Activated CD8-positive, alpha-beta T cell treated with anti-CD3 and anti-CD28 coated beads, Interleukin-2, amount 10 ng/mL, durations not matched to agents 7 days and 5 days (primary cell): Measurements from ENCODE around the gene COL9A3. TPM values are rescaled to one million over a fixed set of nuclear protein-coding genes. Genes with fewer than 3 reads are reported as not detected.

Source experiments
- ATAC-seq: fragments of 150-1000 bp; cut with Tn5 transposase; one replicate; pipeline ENCODE4 v1.10.0; 2021; ENCODE audit warnings: moderate library complexity
- CTCF ChIA-PET: fragments of 350-600 bp; sonication (Branson Sonifier 250); formaldehyde crosslinking; loops from one replicate; lab custom pipeline; 2021; ENCODE audit warnings: antibody characterized with exemption; lab: Charles Lee
- POLR2A ChIA-PET: fragments of 350-600 bp; sonication (Branson Sonifier 250); formaldehyde crosslinking; loops from one replicate; lab custom pipeline; 2021; ENCODE audit warnings: antibody characterized with exemption; lab: Charles Lee
- DNase-seq: peaks from one replicate; pipeline ENCODE4 v3.0.0-alpha.2; 2020
- H3K27ac Mint-ChIP-seq: one replicate; pipeline ENCODE4 v1.8.0; 2021; ENCODE audit warnings: mild to moderate bottlenecking, mixed read lengths
- H3K27me3 Mint-ChIP-seq: one replicate; pipeline ENCODE4 v1.8.0; 2021; ENCODE audit warnings: low read depth, mixed read lengths
- H3K36me3 Mint-ChIP-seq: one replicate; pipeline ENCODE4 v1.8.0; 2021; ENCODE audit warnings: low read depth, mixed read lengths
- H3K4me1 Mint-ChIP-seq: one replicate; pipeline ENCODE4 v1.8.0; 2021; ENCODE audit warnings: low read depth, mixed read lengths
- H3K4me3 Mint-ChIP-seq: one replicate; pipeline ENCODE4 v1.8.0; 2021; ENCODE audit warnings: mild to moderate bottlenecking, mixed read lengths
- H3K9me3 Mint-ChIP-seq: one replicate; pipeline ENCODE4 v1.8.0; 2022; ENCODE audit warnings: mixed read lengths; ENCODE audit not compliant: insufficient read depth
- total RNA-seq, 2 experiments: library from RNA; stranded (reverse); gene quantifications; one replicate each; pipeline ENCODE4 v1.2.3, GENCODE V29; 2021

The COL9A3 gene
- total RNA-seq, 2 experiments from 2014 or later = not detected

DNA sequence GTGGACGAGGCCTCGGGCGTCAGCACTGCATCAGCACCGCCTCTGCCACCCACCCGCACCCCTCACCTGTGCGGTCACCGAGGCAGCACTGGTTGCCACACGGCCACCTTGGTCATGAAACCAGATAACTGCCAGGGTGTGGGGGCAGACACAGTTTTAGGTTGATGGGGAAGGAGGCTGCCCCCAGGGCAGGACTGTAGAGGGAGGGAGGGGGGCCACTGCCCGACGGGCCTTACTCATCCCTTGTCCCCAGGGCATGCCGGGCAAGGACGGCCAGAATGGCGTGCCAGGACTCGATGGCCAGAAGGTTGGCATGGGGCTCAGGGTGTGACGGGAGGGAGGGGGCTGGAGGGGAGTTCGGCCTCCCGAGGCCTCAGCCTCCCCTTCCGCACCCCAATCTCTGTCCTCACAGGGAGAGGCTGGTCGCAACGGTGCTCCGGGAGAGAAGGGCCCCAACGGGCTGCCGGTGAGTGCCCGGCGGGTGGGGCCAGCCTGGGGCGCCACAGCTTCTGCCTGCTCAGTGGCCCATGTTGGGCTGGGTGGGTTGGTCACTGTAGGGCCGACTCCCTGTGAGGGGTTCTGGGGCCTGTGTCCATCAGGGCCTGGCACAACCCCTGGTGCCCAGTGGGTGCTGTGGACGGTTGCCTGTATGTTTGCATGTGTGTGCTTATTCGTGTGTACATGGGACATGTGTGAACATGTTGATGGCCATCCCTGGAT is 11.8 kb downstream of the COL9A3 start:
- Mint-ChIP-seq H3K27me3 (no peaks in the 10 kb centered on the region), H3K4me1 (no peaks in the 10 kb centered on the region), H3K4me3 (no peak overlapping the region), H3K27ac (no peak overlapping the region), H3K9me3 (no peaks in the 10 kb centered on the region), H3K36me3 (no peaks in the 10 kb centered on the region)
- no peak for ATAC-seq
- POLR2A ChIA-PET = no interaction called here
- DNase-seq = no peak
- CTCF ChIA-PET = no interaction called here

DNA sequence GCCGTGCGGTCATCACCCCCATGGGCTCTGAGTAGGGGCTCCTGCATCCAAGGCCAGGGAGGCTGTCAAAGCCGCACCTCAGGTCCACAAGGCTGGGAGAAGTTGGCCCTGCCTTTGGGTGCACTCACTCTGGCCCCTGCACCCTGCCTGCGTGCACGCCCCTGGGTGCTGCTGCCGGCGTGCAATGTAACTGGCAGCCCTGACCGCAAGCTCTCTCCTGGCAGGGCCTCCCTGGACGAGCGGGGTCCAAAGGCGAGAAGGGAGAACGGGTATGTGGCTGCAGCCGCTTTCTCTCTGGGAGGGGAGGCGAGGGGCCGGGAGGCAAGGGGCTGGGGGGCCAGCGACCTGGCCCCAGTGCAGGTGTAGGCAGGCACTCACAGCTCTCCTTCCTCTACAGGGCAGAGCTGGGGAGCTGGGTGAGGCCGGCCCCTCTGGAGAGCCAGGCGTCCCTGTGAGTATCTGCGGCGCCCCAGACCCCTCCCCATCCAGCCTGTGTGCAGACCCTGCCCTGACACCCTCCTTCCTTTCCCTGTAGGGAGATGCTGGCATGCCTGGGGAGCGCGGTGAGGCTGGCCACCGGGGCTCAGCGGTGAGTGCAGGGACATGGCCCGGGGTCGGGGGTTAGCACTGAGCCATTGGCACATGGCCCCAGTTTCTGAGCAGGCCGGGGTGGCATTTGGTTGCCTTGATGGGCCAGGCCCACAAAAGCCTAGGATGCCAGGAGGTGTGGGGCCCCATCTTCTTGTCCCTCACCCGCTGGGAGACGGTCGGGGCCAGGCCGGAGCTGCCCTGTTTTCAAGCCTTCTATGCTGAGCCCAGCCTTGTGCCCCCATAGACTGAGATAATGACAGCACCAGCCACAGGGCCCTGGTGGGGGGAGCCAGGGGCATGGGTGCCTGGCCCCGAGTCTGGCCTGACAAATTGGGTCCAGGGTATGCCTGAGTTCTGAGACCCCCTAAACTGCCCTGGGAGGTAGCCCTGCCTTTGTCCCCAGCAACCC is 12.7 kb downstream of the COL9A3 start:
- no peaks in the 10 kb centered on the region for H3K36me3 Mint-ChIP-seq
- no peaks in the 10 kb centered on the region for H3K27me3 Mint-ChIP-seq
- H3K4me1 Mint-ChIP-seq = no peaks in the 10 kb centered on the region
- DNase-seq (no peak), ATAC-seq (no peak)
- no peak overlapping the region for H3K27ac Mint-ChIP-seq
- H3K9me3 Mint-ChIP-seq = no peaks in the 10 kb centered on the region
- POLR2A ChIA-PET = no interaction called here
- CTCF ChIA-PET = no interaction called here
- no peak overlapping the region for H3K4me3 Mint-ChIP-seq

DNA sequence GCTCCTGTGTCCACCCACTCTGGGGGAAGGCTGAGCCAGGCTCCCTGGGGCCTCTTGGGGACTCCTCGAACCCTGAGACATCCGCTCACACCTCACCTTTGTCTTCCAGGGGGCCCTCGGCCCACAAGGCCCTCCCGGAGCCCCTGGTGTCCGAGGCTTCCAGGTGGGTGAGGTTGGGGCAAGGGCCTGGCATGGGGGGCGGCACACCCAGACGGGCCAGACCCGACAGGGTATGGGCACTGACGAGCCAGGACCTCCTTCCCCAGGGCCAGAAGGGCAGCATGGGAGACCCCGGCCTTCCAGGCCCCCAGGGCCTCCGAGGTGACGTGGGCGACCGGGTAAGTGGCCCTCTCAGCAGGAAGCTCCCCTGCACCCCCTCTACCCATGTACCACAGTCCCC is 13.4 kb downstream of the COL9A3 start:
- Mint-ChIP-seq H3K4me1 (no peaks in the 10 kb centered on the region), H3K27me3 (no peaks in the 10 kb centered on the region), H3K36me3 (no peaks in the 10 kb centered on the region), H3K27ac (no peak overlapping the region), H3K9me3 (no peaks in the 10 kb centered on the region), H3K4me3 (no peak overlapping the region)
- DNase-seq (no peak), ATAC-seq (no peak)
- ChIA-PET POLR2A (no interaction called here), CTCF (no interaction called here)

DNA sequence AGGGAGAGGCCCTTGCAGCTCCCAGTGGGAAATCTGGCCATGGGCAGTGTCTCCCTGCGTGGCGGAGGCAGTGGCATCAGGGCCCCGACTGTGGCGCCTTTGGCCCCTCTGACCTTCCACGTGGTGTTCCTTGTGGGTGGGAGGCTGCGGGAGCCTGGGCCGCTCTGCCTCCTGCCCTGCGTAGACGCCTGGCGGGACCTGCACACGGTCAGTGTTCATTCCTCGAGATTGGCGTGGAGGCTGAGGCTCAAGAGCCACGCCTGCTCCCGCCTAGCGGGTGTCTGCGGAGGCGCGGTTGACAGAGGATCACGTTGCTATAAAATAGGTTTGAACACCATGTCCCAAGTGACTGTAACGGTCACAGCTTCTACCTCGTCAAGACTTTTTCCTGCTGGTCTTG is 14.0 kb downstream of the COL9A3 start:
- no peak overlapping the region for H3K4me3 Mint-ChIP-seq
- H3K4me1 Mint-ChIP-seq = no peaks in the 10 kb centered on the region
- H3K36me3 Mint-ChIP-seq = no peaks in the 10 kb centered on the region
- ChIA-PET CTCF (no interaction called here), POLR2A (no interaction called here)
- H3K27ac Mint-ChIP-seq = no peak overlapping the region
- H3K27me3 Mint-ChIP-seq = no peaks in the 10 kb centered on the region
- DNase-seq (no peak), ATAC-seq (no peak)
- H3K9me3 Mint-ChIP-seq = no peaks in the 10 kb centered on the region

DNA sequence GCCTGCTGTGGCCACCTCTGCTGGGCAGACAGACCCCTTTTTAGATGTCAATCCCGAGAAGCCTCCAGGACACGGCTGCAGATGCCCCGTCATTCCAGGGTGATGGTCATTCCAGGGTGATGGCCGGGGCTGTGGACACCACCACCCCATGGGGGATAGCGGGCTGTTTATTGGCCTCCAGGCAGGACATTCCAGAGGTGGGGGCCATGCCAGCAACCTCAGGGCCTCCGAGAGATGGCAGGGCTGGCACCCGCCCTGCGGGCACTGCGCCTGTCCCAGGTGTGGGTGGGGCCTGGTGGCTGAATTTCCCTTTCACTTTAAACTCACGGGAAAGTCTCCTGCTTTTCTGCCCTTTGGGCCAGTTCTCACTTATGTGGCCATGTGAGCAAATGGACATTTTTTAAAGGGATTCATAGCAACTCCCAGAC is 14.5 kb downstream of the COL9A3 start:
- DNase-seq (no peak), ATAC-seq (no peak)
- Mint-ChIP-seq H3K27ac (no peak overlapping the region), H3K9me3 (no peaks in the 10 kb centered on the region), H3K36me3 (no peaks in the 10 kb centered on the region), H3K4me3 (no peak overlapping the region), H3K27me3 (no peaks in the 10 kb centered on the region), H3K4me1 (no peaks in the 10 kb centered on the region)
- CTCF ChIA-PET = interaction anchor here (0.7 kb wide), 1 partner anchor 23 kb away, joined by 3 read pairs; no protein-coding TSS in a partner anchor
- POLR2A ChIA-PET = interaction anchor here (0.5 kb wide), 1 partner anchor 18 kb away, joined by 3 read pairs; no protein-coding TSS in a partner anchor

DNA sequence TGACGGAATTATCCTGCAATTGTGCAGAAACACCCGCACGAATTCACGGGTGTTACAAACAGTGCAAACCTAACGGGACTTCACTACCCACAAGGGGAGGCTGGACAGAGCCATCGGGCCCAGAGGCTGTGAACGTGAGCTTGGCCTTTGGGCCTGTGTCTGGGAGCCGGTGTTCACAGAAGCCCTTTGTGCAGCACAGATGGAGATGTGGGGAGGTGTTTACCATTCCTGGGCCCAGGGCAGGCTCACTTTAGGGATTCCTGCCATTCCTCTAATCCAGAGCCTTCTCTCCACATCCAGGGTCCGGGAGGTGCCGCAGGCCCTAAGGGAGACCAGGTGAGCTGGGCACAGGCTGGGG is 15.0 kb downstream of the COL9A3 start:
- POLR2A ChIA-PET = interaction anchor here (0.5 kb wide), 1 partner anchor 17 kb away, joined by 3 read pairs; no protein-coding TSS in a partner anchor
- CTCF ChIA-PET = interaction anchor here (0.7 kb wide), 1 partner anchor 23 kb away, joined by 3 read pairs; no protein-coding TSS in a partner anchor
- Mint-ChIP-seq H3K4me1 (no peaks in the 10 kb centered on the region), H3K9me3 (no peaks in the 10 kb centered on the region), H3K36me3 (no peaks in the 10 kb centered on the region), H3K4me3 (no peak overlapping the region), H3K27me3 (no peaks in the 10 kb centered on the region), H3K27ac (no peak overlapping the region)
- DNase-seq (no peak), ATAC-seq (no peak)

DNA sequence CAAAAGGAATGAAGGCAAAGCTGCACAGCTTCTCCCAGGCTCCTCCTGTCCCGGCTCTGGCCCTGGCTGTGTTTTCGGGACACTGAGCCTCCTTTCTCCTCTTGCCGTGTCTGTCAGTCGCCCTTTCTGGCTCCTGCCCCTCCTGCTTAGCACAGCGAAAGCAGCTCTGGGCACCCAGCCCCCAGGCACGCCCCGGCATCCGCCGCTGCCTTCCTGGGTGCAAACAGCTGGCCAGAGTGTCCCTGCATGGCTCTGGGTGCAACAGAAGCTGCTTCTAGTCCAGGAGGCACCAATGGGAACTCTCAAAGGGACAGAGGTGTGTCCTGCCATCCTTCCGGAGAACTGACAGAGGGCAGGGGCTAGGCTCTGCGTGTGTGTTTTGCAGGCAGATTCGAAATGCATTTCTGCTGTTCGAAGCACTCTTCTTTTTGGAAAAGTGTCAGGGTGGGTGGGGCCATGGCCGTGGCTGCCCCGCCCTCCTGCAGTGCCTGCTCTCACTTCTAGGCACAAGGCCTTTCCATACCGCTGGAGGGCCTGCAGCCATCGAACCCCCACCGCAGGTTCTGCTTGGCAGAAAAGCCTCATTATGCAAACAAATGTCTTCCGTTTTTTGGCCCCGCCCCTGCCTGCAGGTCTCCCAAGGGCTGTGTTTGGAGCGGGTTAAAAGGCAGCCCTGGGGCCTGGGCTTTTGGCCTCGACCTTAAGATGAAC is 15.5 kb downstream of the COL9A3 start:
- no peaks in the 10 kb centered on the region for H3K36me3 Mint-ChIP-seq
- H3K27me3 Mint-ChIP-seq = no peaks in the 10 kb centered on the region
- ChIA-PET CTCF (no interaction called here), POLR2A (no interaction called here)
- no peaks in the 10 kb centered on the region for H3K9me3 Mint-ChIP-seq
- no peaks in the 10 kb centered on the region for H3K4me1 Mint-ChIP-seq
- H3K4me3 Mint-ChIP-seq = no peak overlapping the region
- peak; percentile 50 for ATAC-seq
- H3K27ac Mint-ChIP-seq = no peak overlapping the region
- DNase-seq = no peak

DNA sequence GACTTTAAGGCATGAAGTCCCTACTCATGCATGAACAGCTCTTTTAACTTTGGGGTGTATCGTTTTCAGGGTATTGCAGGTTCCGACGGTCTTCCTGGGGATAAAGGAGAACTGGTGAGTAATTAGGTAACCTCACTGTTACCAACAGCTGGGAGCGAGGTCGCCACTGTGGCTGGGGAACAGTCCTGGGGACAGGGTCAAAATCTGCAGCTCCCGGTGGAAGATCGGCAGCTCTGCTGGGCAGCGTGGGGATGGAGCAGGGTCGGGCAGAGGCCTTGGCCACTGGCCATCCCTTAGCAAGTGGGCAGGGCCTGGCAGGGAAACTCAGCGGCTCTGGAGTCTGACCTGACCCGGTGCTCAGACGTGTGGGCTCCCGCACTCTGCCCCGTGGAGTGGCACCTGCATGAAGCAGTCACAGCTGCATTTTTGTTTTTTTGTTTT is 16.1 kb downstream of the COL9A3 start:
- Mint-ChIP-seq H3K4me1 (no peaks in the 10 kb centered on the region), H3K36me3 (no peaks in the 10 kb centered on the region), H3K27me3 (no peaks in the 10 kb centered on the region), H3K27ac (no peak overlapping the region), H3K9me3 (no peaks in the 10 kb centered on the region), H3K4me3 (no peak overlapping the region)
- ATAC-seq (no peak), DNase-seq (no peak)
- CTCF ChIA-PET = no interaction called here
- POLR2A ChIA-PET = no interaction called here

DNA sequence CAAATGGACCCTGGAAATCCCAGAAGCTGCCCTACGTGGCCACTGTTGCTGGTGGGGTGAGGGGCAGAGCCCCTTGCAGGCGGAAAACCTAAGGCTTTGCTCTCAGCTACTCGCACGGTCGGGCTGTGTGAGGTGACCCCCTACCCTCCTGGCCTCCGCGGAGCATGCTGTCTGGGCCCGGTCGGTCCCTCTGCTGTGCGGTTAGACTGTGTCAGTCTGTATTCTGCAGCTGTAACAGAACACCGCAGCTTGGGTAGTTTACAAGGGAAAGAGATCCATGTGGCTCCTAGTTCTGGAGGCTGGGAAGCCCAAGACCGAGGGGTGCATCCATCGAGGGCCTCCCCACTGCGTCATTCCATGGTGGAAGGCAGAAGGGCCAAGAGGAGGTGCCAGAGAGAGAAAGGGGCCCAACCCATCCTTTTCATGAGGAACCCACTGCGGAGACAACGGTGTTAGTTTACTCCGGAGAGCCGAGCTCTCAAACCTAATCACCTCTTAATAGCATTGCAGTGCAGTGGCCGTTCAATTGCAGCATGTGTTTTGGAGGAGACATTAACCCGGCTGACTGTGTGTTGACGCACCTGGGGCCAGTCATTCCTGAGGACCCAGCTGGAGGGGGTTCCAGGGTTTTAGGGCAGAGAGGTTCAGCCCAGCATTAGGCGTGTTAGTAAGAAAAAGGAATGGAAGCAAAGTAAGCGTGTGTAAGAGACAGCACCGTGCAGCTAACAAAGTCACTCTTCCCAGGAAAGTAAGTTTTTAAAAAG is 18.3 kb downstream of the COL9A3 start:
- CTCF ChIA-PET = no interaction called here
- H3K4me3 Mint-ChIP-seq = no peak overlapping the region

DNA sequence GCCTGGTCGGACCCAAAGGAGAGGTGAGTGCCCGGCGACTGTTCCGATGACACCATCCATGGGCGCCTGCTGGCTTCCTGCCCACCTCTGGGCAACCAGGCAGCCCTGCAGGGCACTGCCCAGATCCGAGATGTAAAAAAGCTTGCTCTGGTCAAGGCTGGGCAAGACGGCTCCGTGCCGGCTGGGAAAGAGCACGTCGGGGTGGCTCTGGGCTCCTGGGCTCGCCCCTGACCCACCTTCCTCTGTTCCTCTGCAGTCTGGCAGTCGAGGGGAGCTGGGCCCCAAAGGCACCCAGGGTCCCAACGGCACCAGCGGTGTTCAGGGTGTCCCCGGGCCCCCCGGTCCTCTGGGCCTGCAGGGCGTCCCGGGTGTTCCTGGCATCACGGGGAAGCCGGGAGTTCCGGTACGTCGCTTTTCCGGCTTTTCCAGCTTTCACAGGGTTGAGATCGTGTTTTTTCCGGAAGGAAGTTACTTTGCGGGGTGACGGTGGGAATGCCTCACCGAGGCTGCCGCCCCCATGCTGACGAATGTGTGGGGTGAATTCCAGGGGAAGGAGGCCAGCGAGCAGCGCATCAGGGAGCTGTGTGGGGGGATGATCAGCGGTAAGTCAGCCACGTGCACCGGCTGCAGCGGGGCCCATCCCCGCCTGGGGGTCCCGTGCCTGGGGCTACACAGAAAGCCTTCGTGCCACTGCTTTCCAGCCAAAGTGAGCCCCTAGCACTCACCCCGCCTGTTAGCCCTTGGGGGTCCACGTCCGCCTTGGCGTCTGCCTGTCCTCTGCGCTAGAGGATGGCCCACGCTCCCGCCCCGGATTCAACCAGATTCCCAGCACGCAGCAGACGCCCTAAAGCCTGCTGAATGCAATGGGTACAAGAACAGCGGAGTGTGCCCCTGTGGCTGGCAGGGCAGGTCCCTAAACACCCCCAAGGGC is 19.3 kb downstream of the COL9A3 start:
- Mint-ChIP-seq H3K27me3 (no peaks in the 10 kb centered on the region), H3K27ac (no peak overlapping the region), H3K36me3 (no peaks in the 10 kb centered on the region), H3K4me3 (no peak overlapping the region), H3K9me3 (no peaks in the 10 kb centered on the region), H3K4me1 (no peaks in the 10 kb centered on the region)
- DNase-seq (no peak), ATAC-seq (no peak)
- ChIA-PET POLR2A (no interaction called here), CTCF (no interaction called here)

More for the DNA sequence above, 18.3 kb downstream of the COL9A3 start:
- no peaks in the 10 kb centered on the region for H3K36me3 Mint-ChIP-seq
- no peak overlapping the region for H3K27ac Mint-ChIP-seq
- H3K4me1 Mint-ChIP-seq = no peaks in the 10 kb centered on the region
- H3K27me3 Mint-ChIP-seq = no peaks in the 10 kb centered on the region
- H3K9me3 Mint-ChIP-seq = no peaks in the 10 kb centered on the region
- ATAC-seq = no peak
- no peak for DNase-seq
- POLR2A ChIA-PET = no interaction called here
